H1 (cell line): ENCODE data around the gene SEL1L3. TPM values are rescaled to one million over a fixed set of nuclear protein-coding genes. Genes with fewer than 3 reads are reported as not detected.

Experiments
- CTCF ChIA-PET: fragments of 300-600 bp; sonication (Branson Sonifier 250); formaldehyde crosslinking; loops from one replicate; lab custom pipeline; 2021; ENCODE audit not compliant: partially characterized antibody; lab: Charles Lee
- POLR2A ChIA-PET: fragments of 300-600 bp; sonication (Branson Sonifier 250); formaldehyde crosslinking; loops from one replicate; lab custom pipeline; 2021; ENCODE audit warnings: inconsistent platforms; ENCODE audit not compliant: partially characterized antibody; lab: Charles Lee
- DNase-seq, 2 experiments: peaks; one replicate each; pipeline versions ENCODE4 v3.0.0 to v3.0.0-alpha.2; 2010 to 2022; ENCODE audit warnings: low spot score in 2 of 2, low read depth in 1 of 2, mixed read lengths in 1 of 2
- FAIRE-seq: peaks from 2 replicates; lab custom pipeline; 2011; peaks lifted over from hg19 to GRCh38; lab: Jason Lieb, UNC
- H2AFZ ChIP-seq: 2 replicates; pipeline ENCODE4 v1.8.1; 2012; ENCODE audit warnings: low read length, inconsistent platforms
- H2AK5ac ChIP-seq: 2 replicates; pipeline ENCODE4 v1.6.1; 2013; ENCODE audit warnings: low read depth, low read length
- H2BK120ac ChIP-seq: replicated peaks from 2 replicates; pipeline ENCODE3; 2013; ENCODE audit warnings: low read depth, low read length, inconsistent platforms
- H2BK12ac ChIP-seq: 2 replicates; pipeline ENCODE4 v1.6.1; 2013; ENCODE audit warnings: low read depth, low read length
- H2BK15ac ChIP-seq: 2 replicates; pipeline ENCODE4 v1.6.1; 2013; ENCODE audit warnings: low read length
- H2BK20ac ChIP-seq: 2 replicates; pipeline ENCODE4 v1.6.1; 2013; ENCODE audit warnings: low read length
- H2BK5ac ChIP-seq: 2 replicates; pipeline ENCODE4 v1.6.1; 2013; ENCODE audit warnings: low read depth, low read length
- H3K14ac ChIP-seq: 2 replicates; pipeline ENCODE4 v1.6.1; 2013; ENCODE audit warnings: inconsistent platforms; ENCODE audit not compliant: insufficient read length
- H3K18ac ChIP-seq: 2 replicates; pipeline ENCODE4 v1.6.1; 2013; ENCODE audit warnings: low read length; ENCODE audit errors: extremely low read depth
- H3K23ac ChIP-seq: 2 replicates; pipeline ENCODE4 v1.6.1; 2013; ENCODE audit warnings: inconsistent platforms; ENCODE audit not compliant: insufficient read length
- H3K23me2 ChIP-seq: 2 replicates; pipeline ENCODE4 v1.6.1; 2013; ENCODE audit warnings: low read depth, low read length
- H3K27ac ChIP-seq: 2 replicates; pipeline ENCODE4 v1.6.1; 2011; ENCODE audit warnings: low read depth, low read length, inconsistent platforms
- H3K27me3 ChIP-seq, 4 experiments: replicated peaks in 1 of 4; 1 replicate in 1 of 4; 2 replicates in 3 of 4; pipeline versions ENCODE4 v1.6.1 to v1.8.1; 2011 to 2013; ENCODE audit warnings: low read length in 3 of 4, mild to moderate bottlenecking in 3 of 4, inconsistent platforms in 2 of 4, mixed read lengths in 2 of 4, moderate library complexity in 1 of 4; ENCODE audit not compliant: control insufficient read depth in 3 of 4, insufficient read depth in 3 of 4; ENCODE audit errors: extremely low read depth in 1 of 4
- H3K36me3 ChIP-seq, 4 experiments: 2 replicates each; pipeline versions ENCODE4 v1.6.1 to v1.8.1; 2011 to 2013; ENCODE audit warnings: mild to moderate bottlenecking in 4 of 4, low read length in 3 of 4, moderate library complexity in 2 of 4, control low read depth in 1 of 4, inconsistent platforms in 1 of 4; ENCODE audit not compliant: insufficient read depth in 4 of 4, control insufficient read depth in 2 of 4
- H3K4ac ChIP-seq: replicated peaks from 2 replicates; pipeline ENCODE3; 2013; ENCODE audit warnings: low read length, low read depth, mixed read lengths, inconsistent platforms; ENCODE audit not compliant: insufficient read length
- H3K4me1 ChIP-seq, 4 experiments: replicated peaks in 1 of 4; 1 replicate in 1 of 4; 2 replicates in 3 of 4; pipeline versions ENCODE4 v1.6.1 to v1.8.1; 2011 to 2013; ENCODE audit warnings: low read length in 3 of 4, inconsistent platforms in 2 of 4, mixed read lengths in 1 of 4; ENCODE audit not compliant: insufficient read depth in 4 of 4, control insufficient read depth in 3 of 4
- H3K4me2 ChIP-seq, 2 experiments: 2 replicates each; pipeline versions ENCODE4 v1.6.1 to v1.8.1; 2011 to 2013; ENCODE audit warnings: low read depth in 2 of 2, low read length in 2 of 2, control low read depth in 1 of 2, inconsistent platforms in 1 of 2, mild to moderate bottlenecking in 1 of 2; ENCODE audit not compliant: insufficient read depth in 1 of 2
- H3K4me3 ChIP-seq, 4 experiments: fragments of 200-600, 300-600 bp in 1 of 4; sonication (generic), shearing (Covaris generic), sonication (Bioruptor Twin) in 1 of 4; 2 replicates each; pipeline versions ENCODE4 v1.5.1 to v1.8.1; 2011 to 2016; ENCODE audit warnings: low read length in 4 of 4, low read depth in 3 of 4, control low read depth in 2 of 4, inconsistent platforms in 2 of 4, mild to moderate bottlenecking in 2 of 4, mixed read lengths in 1 of 4, moderate library complexity in 1 of 4; ENCODE audit not compliant: insufficient read depth in 2 of 4; ENCODE audit errors: extremely low read depth in 1 of 4
- H3K56ac ChIP-seq: replicated peaks from 2 replicates; pipeline ENCODE3; 2013; ENCODE audit warnings: low read depth, mild to moderate bottlenecking, mixed read lengths, low read length, inconsistent platforms; ENCODE audit not compliant: insufficient read length
- H3K79me1 ChIP-seq: 2 replicates; pipeline ENCODE4 v1.6.1; 2013; ENCODE audit warnings: low read depth, low read length, control low read depth
- H3K79me2 ChIP-seq, 2 experiments: 2 replicates each; pipeline versions ENCODE4 v1.6.1 to v1.8.1; 2012 to 2013; ENCODE audit warnings: low read length in 2 of 2, mild to moderate bottlenecking in 2 of 2, inconsistent platforms in 1 of 2; ENCODE audit not compliant: insufficient read depth in 2 of 2, control insufficient read depth in 1 of 2
- H3K9ac ChIP-seq, 4 experiments: replicated peaks in 1 of 4; 1 replicate in 1 of 4; 2 replicates in 3 of 4; pipeline versions ENCODE4 v1.6.1 to v1.8.1; 2011 to 2013; ENCODE audit warnings: low read depth in 3 of 4, low read length in 3 of 4, control low read depth in 2 of 4, mild to moderate bottlenecking in 2 of 4, moderate library complexity in 2 of 4, inconsistent platforms in 1 of 4; ENCODE audit errors: extremely low read depth in 1 of 4
- H3K9me3 ChIP-seq, 2 experiments: 2 replicates each; pipeline versions ENCODE4 v1.6.1 to v1.8.1; 2012 to 2013; ENCODE audit warnings: mild to moderate bottlenecking in 2 of 2, moderate library complexity in 2 of 2, control low read depth in 1 of 2, inconsistent platforms in 1 of 2, low read depth in 1 of 2, low read length in 1 of 2, mixed read lengths in 1 of 2; ENCODE audit not compliant: insufficient read depth in 2 of 2
- H4K20me1 ChIP-seq, 2 experiments: replicated peaks in 1 of 2; 2 replicates each; pipeline versions ENCODE3 to v1.8.1; 2011 to 2013; ENCODE audit warnings: inconsistent platforms in 2 of 2, low read length in 2 of 2, mild to moderate bottlenecking in 1 of 2; ENCODE audit not compliant: insufficient read depth in 2 of 2, control insufficient read depth in 1 of 2
- H4K5ac ChIP-seq: 2 replicates; pipeline ENCODE4 v1.6.1; 2013; ENCODE audit warnings: low read length, low read depth, mixed read lengths, inconsistent platforms; ENCODE audit not compliant: insufficient read length
- H4K8ac ChIP-seq: 2 replicates; pipeline ENCODE4 v1.8.0; 2013; ENCODE audit warnings: mild to moderate bottlenecking, moderate library complexity, low read length, inconsistent platforms; ENCODE audit not compliant: insufficient read depth; ENCODE audit errors: extremely low read depth
- H4K91ac ChIP-seq: replicated peaks from 2 replicates; pipeline ENCODE3; 2013; ENCODE audit warnings: low read length, mixed read lengths, inconsistent platforms; ENCODE audit not compliant: insufficient read length
- BRCA1 ChIP-seq: IDR thresholded peaks from 2 replicates; pipeline ENCODE4 v1.6.1; 2012; ENCODE audit warnings: low read depth, low read length, improper control_type of control experiment
- EGR1 ChIP-seq: IDR thresholded peaks from 2 replicates; pipeline ENCODE4 v1.6.1; 2011; ENCODE audit warnings: low read depth, low read length, borderline replicate concordance
- GABPA ChIP-seq: IDR thresholded peaks from 2 replicates; pipeline ENCODE4 v1.6.1; 2011; ENCODE audit warnings: mild to moderate bottlenecking, low read length, moderate library complexity, borderline replicate concordance; ENCODE audit not compliant: insufficient read depth
- MAFK ChIP-seq: IDR thresholded peaks from 2 replicates; pipeline ENCODE4 v1.6.1; 2012; ENCODE audit warnings: low read depth, mild to moderate bottlenecking, improper control_type of control experiment, low read length
- NANOG ChIP-seq: IDR thresholded peaks from 2 replicates; pipeline ENCODE4 v1.6.1; 2011; ENCODE audit warnings: low read length, low read depth, mild to moderate bottlenecking, inconsistent platforms; ENCODE audit not compliant: insufficient read depth, poor library complexity, severe bottlenecking
- POU5F1 ChIP-seq: IDR thresholded peaks from 2 replicates; pipeline ENCODE4 v1.6.1; 2011; ENCODE audit warnings: low read depth, mild to moderate bottlenecking, low read length, moderate library complexity
- RXRA ChIP-seq: IDR thresholded peaks from 2 replicates; pipeline ENCODE4 v1.6.1; 2011; ENCODE audit warnings: low read depth, mild to moderate bottlenecking, low read length, moderate library complexity; ENCODE audit not compliant: insufficient read depth
- SP4 ChIP-seq: IDR thresholded peaks from 2 replicates; pipeline ENCODE4 v1.6.1; 2012; ENCODE audit warnings: low read length, inconsistent platforms
- SUZ12 ChIP-seq: fragments of 200-600 bp; sonication (generic); IDR thresholded peaks from 2 replicates; pipeline ENCODE4 v1.6.1; 2012; ENCODE audit warnings: mild to moderate bottlenecking, inconsistent platforms, low read length, moderate library complexity, mixed read lengths
- WGBS, 2 experiments: shearing (Covaris generic) in 1 of 2; methylation state at CpG; one replicate each; pipeline versions ENCODE4 v1.1.6 to v1.1.7; 2013 to 2015; ENCODE audit warnings: low lambda C conversion rate in 2 of 2, mixed read lengths in 2 of 2, inconsistent platforms in 1 of 2, low coverage in 1 of 2, missing lambda C conversion rate in 1 of 2; ENCODE audit not compliant: insufficient replicate concordance in 2 of 2, insufficient coverage in 1 of 2, insufficient read length in 1 of 2; ENCODE audit errors: extremely low coverage in 1 of 2, missing lambda C conversion rate in 1 of 2; 5-methylcytosine and 5-hydroxymethylcytosine counted together
- polyA plus RNA-seq, 7 experiments: library from polyadenylated mRNA; depleted of rRNA in 3 of 7; stranded (reverse) in 5 of 7; unstranded in 2 of 7; fragments of >200 nt in 5 of 7; fragments of 200-250 nt in 2 of 7; gene quantifications; 1 replicate in 5 of 7; 2 replicates in 1 of 7; 4 replicates in 1 of 7; pipeline versions ENCODE4 v1.2.1 to v1.2.3, GENCODE V29; 2011 to 2013; ENCODE audit warnings: missing spikeins in 2 of 7, mixed read lengths in 2 of 7
- total RNA-seq: library from RNA; stranded (reverse); fragmentation: NEBNext Ultra II Directional; extraction: Animal tissue kit (Norgen Biotek cat#: 25700); gene quantifications from 2 replicates; pipeline ENCODE4 v1.2.1, GENCODE V29; 2021
- TF ChIP-seq, protein P1 (sequence below): IDR thresholded peaks from 2 replicates; pipeline ENCODE4 v1.6.1; 2012; ENCODE audit warnings: inconsistent platforms
- TF ChIP-seq, protein P2 (sequence below): IDR thresholded peaks from 2 replicates; pipeline ENCODE4 v1.6.1; 2011; ENCODE audit warnings: low read depth, mild to moderate bottlenecking, low read length; ENCODE audit not compliant: insufficient read depth

SEL1L3 gene
- total and polyA plus RNA-seq, 2 of the 8 experiments (the other 6 are each of a cell fraction or from before 2014, with no cell fraction given) = 18.2 to 54.0 TPM

DNA sequence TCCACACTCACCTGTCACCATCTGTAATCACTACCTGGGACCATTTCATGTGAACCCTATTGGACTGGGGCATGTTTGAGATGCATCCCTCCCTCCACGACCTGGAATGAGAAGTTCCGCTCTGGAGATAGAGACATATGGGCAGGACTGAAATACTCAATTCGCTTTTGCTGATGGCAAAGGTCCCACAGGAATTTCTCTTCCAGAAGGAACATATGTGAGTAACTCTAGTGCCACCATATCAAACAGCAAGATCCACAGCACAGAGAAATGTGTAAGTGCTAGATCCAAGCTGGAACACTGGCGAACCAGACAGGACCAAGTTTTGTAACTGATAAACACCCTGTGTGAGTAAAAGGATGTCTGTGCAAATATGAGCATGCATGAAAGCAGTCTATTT, 43.9 kb downstream of the SEL1L3 start:
- Histone ChIP-seq H2BK12ac (no peak overlapping the region), H2AK5ac (no peak overlapping the region), H4K5ac (no peak overlapping the region), H2AFZ (no peak overlapping the region), H4K8ac (no peak overlapping the region), H3K23ac (no peak overlapping the region), H3K79me1 (no peaks in the 10 kb centered on the region), H4K91ac (no peak overlapping the region), H3K79me2 (no peaks in the 10 kb centered on the region), H3K4me2 (no peak overlapping the region), H2BK15ac (peak overlapping the region; percentile 31; the same call in 1 of the 2 replicates), H2BK5ac (no peak overlapping the region), H2BK20ac (no peak overlapping the region), H3K9ac (no peak overlapping the region), H3K4me1 (peaks cover 3 to 13% (median 8%) of the 10 kb centered on the region in 4 experiments; a peak in 5 of 7 replicates), H3K27me3 (no peaks in the 10 kb centered on the region), H3K18ac (no peak overlapping the region), H3K4ac (no peak overlapping the region), H3K14ac (no peak overlapping the region), H3K27ac (no peak overlapping the region), H4K20me1 (no peaks in the 10 kb centered on the region), H3K23me2 (no peaks in the 10 kb centered on the region), H3K36me3 (peaks cover 0 to 30% (median 12%) of the 10 kb centered on the region in 4 experiments; a peak in 6 of 8 replicates), H3K9me3 (no peaks in the 10 kb centered on the region), H2BK120ac (no peak overlapping the region), H3K56ac (no peak overlapping the region), H3K4me3 (no peak overlapping the region)
- FAIRE-seq = no peak
- CTCF ChIA-PET = interaction anchor here (1.0 to 1.3 kb wide), 3 partner anchors 27 to 75 kb away, joined by 3 to 4 read pairs (median 3); no protein-coding TSS in a partner anchor
- POLR2A ChIA-PET = no interaction called here
- 92% methylated on average over 4 of the region's 4 CpGs; no CpG with 5 or more reads in 1 of the 2 experiments for WGBS, 2 experiments
- DNase-seq = no peak
- TF ChIP-seq, protein P1, sequence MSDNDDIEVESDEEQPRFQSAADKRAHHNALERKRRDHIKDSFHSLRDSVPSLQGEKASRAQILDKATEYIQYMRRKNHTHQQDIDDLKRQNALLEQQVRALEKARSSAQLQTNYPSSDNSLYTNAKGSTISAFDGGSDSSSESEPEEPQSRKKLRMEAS = no peak
- no peak for TF ChIP-seq RXRA
- TF ChIP-seq, protein P2, sequence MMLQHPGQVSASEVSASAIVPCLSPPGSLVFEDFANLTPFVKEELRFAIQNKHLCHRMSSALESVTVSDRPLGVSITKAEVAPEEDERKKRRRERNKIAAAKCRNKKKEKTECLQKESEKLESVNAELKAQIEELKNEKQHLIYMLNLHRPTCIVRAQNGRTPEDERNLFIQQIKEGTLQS = no peak
- no peak for TF ChIP-seq SP4
- no peak for TF ChIP-seq MAFK
- TF ChIP-seq EGR1 = no peak
- no peak for TF ChIP-seq GABPA
- TF ChIP-seq POU5F1 = no peak
- no peak for TF ChIP-seq SUZ12
- no peak for TF ChIP-seq BRCA1
- TF ChIP-seq NANOG = no peak
